Liver (tissue), 3 donors: ENCODE measurements around the gene RYR3.

Source experiments
- HNF4A ChIP-seq, 2 donors: conservative IDR thresholded peaks; 2 replicates each; pipeline ENCODE4 v1.6.1; 2016; ENCODE audit warnings: antibody characterized with exemption in 2 of 2, mild to moderate bottlenecking in 2 of 2
- RAD21 ChIP-seq, 2 donors: IDR thresholded peaks; 2 replicates each; pipeline ENCODE4 v1.6.1; 2016; ENCODE audit warnings: antibody characterized with exemption in 2 of 2, mild to moderate bottlenecking in 2 of 2
- TF ChIP-seq, protein P1 (sequence below): fragments of 150-350 bp; IDR thresholded peaks from 2 replicates; pipeline ENCODE4 v1.5.1; 2017; ENCODE audit warnings: improper control_type of control experiment, low read depth, low read length; ENCODE audit not compliant: missing input control
- donor health status: healthy.
- donor health status: healthy.

DNA sequence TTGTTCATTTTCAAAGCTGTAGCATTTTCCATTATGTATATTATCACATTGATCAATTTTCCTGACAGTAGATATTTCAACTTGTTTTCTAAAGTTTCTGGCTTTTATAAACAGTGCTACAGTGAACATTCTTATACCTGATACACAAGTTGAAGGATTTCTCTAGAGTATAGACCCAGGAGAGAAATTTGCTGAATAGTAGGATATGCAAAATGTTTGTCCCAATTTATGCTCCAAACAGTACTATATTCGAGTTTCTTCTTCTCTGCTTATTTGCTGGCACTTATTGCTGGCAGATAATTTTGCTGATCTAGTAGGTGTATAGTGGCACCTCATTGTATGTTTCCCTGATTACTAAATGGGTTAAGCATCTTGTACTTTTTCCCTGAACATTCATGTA is 540.3 kb downstream of the RYR3 start:
- TF ChIP-seq, protein P1, sequence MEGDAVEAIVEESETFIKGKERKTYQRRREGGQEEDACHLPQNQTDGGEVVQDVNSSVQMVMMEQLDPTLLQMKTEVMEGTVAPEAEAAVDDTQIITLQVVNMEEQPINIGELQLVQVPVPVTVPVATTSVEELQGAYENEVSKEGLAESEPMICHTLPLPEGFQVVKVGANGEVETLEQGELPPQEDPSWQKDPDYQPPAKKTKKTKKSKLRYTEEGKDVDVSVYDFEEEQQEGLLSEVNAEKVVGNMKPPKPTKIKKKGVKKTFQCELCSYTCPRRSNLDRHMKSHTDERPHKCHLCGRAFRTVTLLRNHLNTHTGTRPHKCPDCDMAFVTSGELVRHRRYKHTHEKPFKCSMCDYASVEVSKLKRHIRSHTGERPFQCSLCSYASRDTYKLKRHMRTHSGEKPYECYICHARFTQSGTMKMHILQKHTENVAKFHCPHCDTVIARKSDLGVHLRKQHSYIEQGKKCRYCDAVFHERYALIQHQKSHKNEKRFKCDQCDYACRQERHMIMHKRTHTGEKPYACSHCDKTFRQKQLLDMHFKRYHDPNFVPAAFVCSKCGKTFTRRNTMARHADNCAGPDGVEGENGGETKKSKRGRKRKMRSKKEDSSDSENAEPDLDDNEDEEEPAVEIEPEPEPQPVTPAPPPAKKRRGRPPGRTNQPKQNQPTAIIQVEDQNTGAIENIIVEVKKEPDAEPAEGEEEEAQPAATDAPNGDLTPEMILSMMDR, result no peak
- TF ChIP-seq HNF4A (conservative IDR thresholded peaks at IDR 0.05) (no peak), RAD21 (IDR thresholded peaks at IDR 0.05) (no peak)
